Liver (tissue), 9 donors: Measurements from ENCODE around the gene SEPTIN5. TPM values are rescaled to one million over a fixed set of nuclear protein-coding genes. Genes with fewer than 3 reads are reported as not detected.

Experiments
- DNase-seq: peaks from one replicate; pipeline ENCODE4 v3.0.0-alpha.2; 2017; ENCODE audit warnings: low spot score
- H3K27ac ChIP-seq, 2 donors: one replicate each; pipeline ENCODE4 v1.7.0; 2013; ENCODE audit warnings: inconsistent platforms in 2 of 2, low read length in 2 of 2, control low read depth in 1 of 2, low read depth in 1 of 2, mild to moderate bottlenecking in 1 of 2
- H3K27me3 ChIP-seq, 4 donors: one replicate each; pipeline versions ENCODE4 v1.6.1 to v1.7.0; 2013; ENCODE audit warnings: low read length in 3 of 4, inconsistent platforms in 1 of 4, mild to moderate bottlenecking in 1 of 4, moderate library complexity in 1 of 4; ENCODE audit not compliant: control insufficient read depth in 4 of 4, insufficient read depth in 4 of 4
- H3K36me3 ChIP-seq, 4 donors: one replicate each; pipeline versions ENCODE4 v1.6.1 to v1.7.0; 2013; ENCODE audit warnings: low read length in 3 of 4, mild to moderate bottlenecking in 3 of 4, low read depth in 1 of 4, moderate library complexity in 1 of 4; ENCODE audit not compliant: control insufficient read depth in 4 of 4, insufficient read depth in 3 of 4
- H3K4me1 ChIP-seq, 4 donors: one replicate each; pipeline versions ENCODE4 v1.6.1 to v1.7.0; 2013; ENCODE audit warnings: low read length in 3 of 4, mild to moderate bottlenecking in 3 of 4, moderate library complexity in 1 of 4; ENCODE audit not compliant: control insufficient read depth in 4 of 4, insufficient read depth in 4 of 4
- H3K4me3 ChIP-seq, 3 donors: one replicate each; pipeline versions ENCODE4 v1.6.1 to v1.7.0; 2013; ENCODE audit warnings: low read length in 3 of 3, control low read depth in 1 of 3, low read depth in 1 of 3, mild to moderate bottlenecking in 1 of 3
- H3K9ac ChIP-seq, 2 donors: one replicate each; pipeline ENCODE4 v1.7.0; 2013; ENCODE audit warnings: low read length in 2 of 2, mild to moderate bottlenecking in 2 of 2, moderate library complexity in 2 of 2, control low read depth in 1 of 2, low read depth in 1 of 2
- H3K9me3 ChIP-seq, 4 donors: one replicate each; pipeline versions ENCODE4 v1.6.1 to v1.7.0; 2013; ENCODE audit warnings: low read length in 3 of 4; ENCODE audit not compliant: control insufficient read depth in 4 of 4
- CTCF ChIP-seq: fragments of 150-350 bp; IDR thresholded peaks from 2 replicates; pipeline ENCODE4 v1.5.1; 2017; ENCODE audit warnings: improper control_type of control experiment, low read depth, low read length; ENCODE audit not compliant: missing input control
- EGR1 ChIP-seq, 2 donors: IDR thresholded peaks; 2 replicates each; pipeline ENCODE4 v1.6.1; 2016 to 2018; ENCODE audit warnings: antibody characterized with exemption in 2 of 2, low read depth in 2 of 2
- FOXA1 ChIP-seq: IDR thresholded peaks from 2 replicates; pipeline ENCODE4 v1.6.1; 2016; ENCODE audit warnings: antibody characterized with exemption
- FOXA2 ChIP-seq: IDR thresholded peaks from 2 replicates; pipeline ENCODE4 v1.6.1; 2016; ENCODE audit warnings: antibody characterized with exemption
- GABPA ChIP-seq, 2 donors: IDR thresholded peaks in 1 of 2; conservative IDR thresholded peaks in 1 of 2; 2 replicates each; pipeline ENCODE4 v1.6.1; 2016; ENCODE audit warnings: antibody characterized with exemption in 2 of 2, mild to moderate bottlenecking in 1 of 2, moderate library complexity in 1 of 2
- HNF4A ChIP-seq, 2 donors: conservative IDR thresholded peaks; 2 replicates each; pipeline ENCODE4 v1.6.1; 2016; ENCODE audit warnings: antibody characterized with exemption in 2 of 2, mild to moderate bottlenecking in 2 of 2
- HNF4G ChIP-seq: IDR thresholded peaks from 2 replicates; pipeline ENCODE4 v1.6.1; 2016; ENCODE audit warnings: antibody characterized with exemption
- JUND ChIP-seq, 2 donors: IDR thresholded peaks; 2 replicates each; pipeline ENCODE4 v1.6.1; 2016; ENCODE audit warnings: antibody characterized with exemption in 2 of 2
- MAX ChIP-seq: IDR thresholded peaks from 2 replicates; pipeline ENCODE4 v1.6.1; 2016; ENCODE audit warnings: antibody characterized with exemption
- NR2F2 ChIP-seq: IDR thresholded peaks from 2 replicates; pipeline ENCODE4 v1.6.1; 2016; ENCODE audit warnings: antibody characterized with exemption
- SP1 ChIP-seq: IDR thresholded peaks from 2 replicates; pipeline ENCODE4 v1.6.1; 2018; ENCODE audit warnings: antibody characterized with exemption, mild to moderate bottlenecking
- WGBS: extraction: QIAGEN DNeasy Blood & Tissue Kit; methylation state at CpG from one replicate; pipeline ENCODE4 v1.1.7; 2013; 5-methylcytosine and 5-hydroxymethylcytosine counted together
- polyA plus RNA-seq, 2 donors: library from polyadenylated mRNA; stranded (reverse) in 1 of 2; unstranded in 1 of 2; fragments of 200-250 nt in 1 of 2; fragments of >200 nt in 1 of 2; fragmentation: Nextera tagmentation in 1 of 2; extraction: Ambion mirVana in 1 of 2; gene quantifications; one replicate each; pipeline versions ENCODE4 v1.2.1 to v1.2.3, GENCODE V29; 2013 to 2015
- total RNA-seq, 2 donors: library from RNA; depleted of rRNA; stranded (reverse); fragments of >200 nt; gene quantifications; one replicate each; pipeline ENCODE4 v1.2.3, GENCODE V29; 2014
- TF ChIP-seq, protein P1 (sequence below): IDR thresholded peaks from 2 replicates; pipeline ENCODE4 v1.6.1; 2016; ENCODE audit warnings: antibody characterized with exemption
- TF ChIP-seq, protein P2 (sequence below): IDR thresholded peaks from 2 replicates; pipeline ENCODE4 v1.6.1; 2016; ENCODE audit warnings: antibody characterized with exemption, mild to moderate bottlenecking
- donor health status: healthy.
- donor health status: healthy.
- donor health status: healthy.
- donor health status: healthy.
- donor health status: healthy.

SEPTIN5 gene
- total and polyA plus RNA-seq, 4 donors: 0.26 to 3.5 (median 2.8) TPM

GRCh38 chr22:19763458-19764298 lies 49.4 kb downstream of the SEPTIN5 start:
- Histone ChIP-seq H3K36me3 (peaks cover 0 to 1% (median 0%) of the 10 kb centered on the region in 4 donors), H3K4me3 (no peak overlapping the region), H3K27me3 (peaks cover 8 to 13% (median 10%) of the 10 kb centered on the region in 4 donors), H3K9me3 (no peaks in the 10 kb centered on the region), H3K4me1 (peaks cover 5 to 43% (median 8%) of the 10 kb centered on the region in 4 donors), H3K27ac (no peak overlapping the region), H3K9ac (no peak overlapping the region)
- WGBS: 57% methylated on average over 39 of the region's 39 CpGs
- TF ChIP-seq, protein P1, sequence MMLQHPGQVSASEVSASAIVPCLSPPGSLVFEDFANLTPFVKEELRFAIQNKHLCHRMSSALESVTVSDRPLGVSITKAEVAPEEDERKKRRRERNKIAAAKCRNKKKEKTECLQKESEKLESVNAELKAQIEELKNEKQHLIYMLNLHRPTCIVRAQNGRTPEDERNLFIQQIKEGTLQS: no peak
- TF ChIP-seq, protein P2, sequence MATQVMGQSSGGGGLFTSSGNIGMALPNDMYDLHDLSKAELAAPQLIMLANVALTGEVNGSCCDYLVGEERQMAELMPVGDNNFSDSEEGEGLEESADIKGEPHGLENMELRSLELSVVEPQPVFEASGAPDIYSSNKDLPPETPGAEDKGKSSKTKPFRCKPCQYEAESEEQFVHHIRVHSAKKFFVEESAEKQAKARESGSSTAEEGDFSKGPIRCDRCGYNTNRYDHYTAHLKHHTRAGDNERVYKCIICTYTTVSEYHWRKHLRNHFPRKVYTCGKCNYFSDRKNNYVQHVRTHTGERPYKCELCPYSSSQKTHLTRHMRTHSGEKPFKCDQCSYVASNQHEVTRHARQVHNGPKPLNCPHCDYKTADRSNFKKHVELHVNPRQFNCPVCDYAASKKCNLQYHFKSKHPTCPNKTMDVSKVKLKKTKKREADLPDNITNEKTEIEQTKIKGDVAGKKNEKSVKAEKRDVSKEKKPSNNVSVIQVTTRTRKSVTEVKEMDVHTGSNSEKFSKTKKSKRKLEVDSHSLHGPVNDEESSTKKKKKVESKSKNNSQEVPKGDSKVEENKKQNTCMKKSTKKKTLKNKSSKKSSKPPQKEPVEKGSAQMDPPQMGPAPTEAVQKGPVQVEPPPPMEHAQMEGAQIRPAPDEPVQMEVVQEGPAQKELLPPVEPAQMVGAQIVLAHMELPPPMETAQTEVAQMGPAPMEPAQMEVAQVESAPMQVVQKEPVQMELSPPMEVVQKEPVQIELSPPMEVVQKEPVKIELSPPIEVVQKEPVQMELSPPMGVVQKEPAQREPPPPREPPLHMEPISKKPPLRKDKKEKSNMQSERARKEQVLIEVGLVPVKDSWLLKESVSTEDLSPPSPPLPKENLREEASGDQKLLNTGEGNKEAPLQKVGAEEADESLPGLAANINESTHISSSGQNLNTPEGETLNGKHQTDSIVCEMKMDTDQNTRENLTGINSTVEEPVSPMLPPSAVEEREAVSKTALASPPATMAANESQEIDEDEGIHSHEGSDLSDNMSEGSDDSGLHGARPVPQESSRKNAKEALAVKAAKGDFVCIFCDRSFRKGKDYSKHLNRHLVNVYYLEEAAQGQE: no peak
- TF ChIP-seq FOXA2 (no peak), SP1 (no peak), NR2F2 (no peak), HNF4A (conservative IDR thresholded peaks at IDR 0.05) (no peak), JUND (IDR thresholded peaks at IDR 0.05) (no peak), EGR1 (IDR thresholded peaks at IDR 0.05; ENCODE audit: low read depth in 2 of 2) (no peak), CTCF (no peak), FOXA1 (no peak)
- no peak for DNase-seq

GRCh38 chr22:19764299-19764593 lies 49.9 kb downstream of the SEPTIN5 start:
- 70% methylated on average over 17 of the region's 17 CpGs for WGBS
- Histone ChIP-seq H3K36me3 (peaks cover 0 to 1% (median 0%) of the 10 kb centered on the region in 4 donors), H3K9me3 (no peaks in the 10 kb centered on the region), H3K4me3 (no peak overlapping the region), H3K9ac (no peak overlapping the region), H3K27me3 (peaks cover 8 to 11% (median 9%) of the 10 kb centered on the region in 4 donors), H3K27ac (no peak overlapping the region), H3K4me1 (peaks cover 5 to 43% (median 8%) of the 10 kb centered on the region in 4 donors)
- TF ChIP-seq GABPA (IDR thresholded peaks at IDR 0.05 in 1 of 2, conservative IDR thresholded peaks at IDR 0.05 in 1 of 2) (no peak), SP1 (no peak), HNF4G (no peak), MAX (no peak)
- DNase-seq: no peak
